ENCODE results near the gene NRK. TPM values are rescaled to one million over a fixed set of nuclear protein-coding genes. Genes with fewer than 3 reads are reported as not detected.
"Not testable (repeated sequence)": the region's sequence is repeated elsewhere in the genome, so short reads cannot be mapped to it uniquely, and the experiment has no call there.

NRK gene
- total RNA-seq, 2 experiments from 2014 or later: not detected

- no peak for ATAC-seq (ENCODE audit: low read depth)
- no peaks in the 10 kb centered on the region for H3K36me3 Mint-ChIP-seq
- DNase-seq: no peak
- no peak overlapping the region for H3K4me3 Mint-ChIP-seq
- H3K27ac Mint-ChIP-seq: no peak overlapping the region
- H3K4me1 Mint-ChIP-seq: no peaks in the 10 kb centered on the region
- H3K9me3 Mint-ChIP-seq: no peaks in the 10 kb centered on the region
- H3K27me3 Mint-ChIP-seq: no peaks in the 10 kb centered on the region
- POLR2A ChIA-PET: no interaction called here
Observed at GRCh38 chrX:105837232-105837631, 14.9 kb downstream of the NRK start.

GRCh38 chrX:105845631-105846030, 23.3 kb downstream of the NRK start:
- no peak overlapping the region for H3K27ac Mint-ChIP-seq
- H3K9me3 Mint-ChIP-seq: no peaks in the 10 kb centered on the region

GRCh38 chrX:105850100-105850499, 27.8 kb downstream of the NRK start:
- ATAC-seq (ENCODE audit: low read depth); POLR2A ChIA-PET; H3K4me1 Mint-ChIP-seq: not testable (repeated sequence)

More at GRCh38 chrX:105845631-105846030, 23.3 kb downstream of the NRK start:
- Mint-ChIP-seq H3K27me3 (no peaks in the 10 kb centered on the region), H3K4me1 (no peaks in the 10 kb centered on the region), H3K36me3 (no peaks in the 10 kb centered on the region), H3K4me3 (no peak overlapping the region)
- ATAC-seq (ENCODE audit: low read depth): no peak
- POLR2A ChIA-PET: no interaction called here
- no peak for DNase-seq

GRCh38 chrX:105865709-105866108, 43.4 kb downstream of the NRK start:
- no peaks in the 10 kb centered on the region for H3K27me3 Mint-ChIP-seq
- H3K36me3 Mint-ChIP-seq: no peaks in the 10 kb centered on the region
- DNase-seq: no peak
- POLR2A ChIA-PET: no interaction called here
- no peak overlapping the region for H3K27ac Mint-ChIP-seq
- H3K4me1 Mint-ChIP-seq: no peaks in the 10 kb centered on the region
- ATAC-seq (ENCODE audit: low read depth): no peak
- H3K4me3 Mint-ChIP-seq: no peak overlapping the region
- no peaks in the 10 kb centered on the region for H3K9me3 Mint-ChIP-seq

More at GRCh38 chrX:105850100-105850499, 27.8 kb downstream of the NRK start:
- H3K27me3 Mint-ChIP-seq, H3K27ac Mint-ChIP-seq, H3K36me3 Mint-ChIP-seq, DNase-seq, H3K9me3 Mint-ChIP-seq, H3K4me3 Mint-ChIP-seq: not testable (repeated sequence)

- Mint-ChIP-seq H3K36me3 (no peaks in the 10 kb centered on the region), H3K4me3 (no peak overlapping the region), H3K27me3 (no peaks in the 10 kb centered on the region), H3K4me1 (no peaks in the 10 kb centered on the region), H3K9me3 (no peaks in the 10 kb centered on the region), H3K27ac (no peak overlapping the region)
- DNase-seq (no peak), ATAC-seq (ENCODE audit: low read depth) (no peak)
- POLR2A ChIA-PET: no interaction called here
Observed at GRCh38 chrX:105869701-105870100, 47.4 kb downstream of the NRK start.

- H3K36me3 Mint-ChIP-seq: no peaks in the 10 kb centered on the region
- no peaks in the 10 kb centered on the region for H3K27me3 Mint-ChIP-seq
- no peaks in the 10 kb centered on the region for H3K9me3 Mint-ChIP-seq
- ATAC-seq (ENCODE audit: low read depth): no peak
- H3K4me1 Mint-ChIP-seq: no peaks in the 10 kb centered on the region
- no peak overlapping the region for H3K4me3 Mint-ChIP-seq
- DNase-seq: no peak
- POLR2A ChIA-PET: no interaction called here
- no peak overlapping the region for H3K27ac Mint-ChIP-seq
Observed at GRCh38 chrX:105870445-105870844, 48.1 kb downstream of the NRK start.

GRCh38 chrX:105872941-105873340, 50.6 kb downstream of the NRK start:
- H3K9me3 Mint-ChIP-seq: no peaks in the 10 kb centered on the region
- no peak overlapping the region for H3K4me3 Mint-ChIP-seq
- H3K27ac Mint-ChIP-seq: no peak overlapping the region
- H3K27me3 Mint-ChIP-seq: no peaks in the 10 kb centered on the region
- POLR2A ChIA-PET: no interaction called here
- ATAC-seq (ENCODE audit: low read depth) (no peak), DNase-seq (no peak)
- no peaks in the 10 kb centered on the region for H3K36me3 Mint-ChIP-seq
- no peaks in the 10 kb centered on the region for H3K4me1 Mint-ChIP-seq

GRCh38 chrX:105874790-105875189, 52.5 kb downstream of the NRK start:
- POLR2A ChIA-PET: no interaction called here
- no peaks in the 10 kb centered on the region for H3K27me3 Mint-ChIP-seq

GRCh38 chrX:105876658-105877057, 54.3 kb downstream of the NRK start:
- Mint-ChIP-seq H3K9me3 (no peaks in the 10 kb centered on the region), H3K4me3 (no peak overlapping the region), H3K4me1 (no peaks in the 10 kb centered on the region), H3K27ac (no peak overlapping the region), H3K27me3 (no peaks in the 10 kb centered on the region), H3K36me3 (no peaks in the 10 kb centered on the region)
- DNase-seq (no peak), ATAC-seq (ENCODE audit: low read depth) (no peak)
- POLR2A ChIA-PET: no interaction called here

More at GRCh38 chrX:105874790-105875189, 52.5 kb downstream of the NRK start:
- ATAC-seq (ENCODE audit: low read depth) (no peak), DNase-seq (no peak)
- H3K27ac Mint-ChIP-seq: no peak overlapping the region
- no peaks in the 10 kb centered on the region for H3K9me3 Mint-ChIP-seq
- no peaks in the 10 kb centered on the region for H3K4me1 Mint-ChIP-seq
- H3K4me3 Mint-ChIP-seq: no peak overlapping the region
- H3K36me3 Mint-ChIP-seq: no peaks in the 10 kb centered on the region

GRCh38 chrX:105880491-105880890, 58.2 kb downstream of the NRK start:
- DNase-seq (no peak), ATAC-seq (ENCODE audit: low read depth) (no peak)
- H3K4me3 Mint-ChIP-seq: no peak overlapping the region

GRCh38 chrX:105882581-105883275, 60.4 kb downstream of the NRK start:
- POLR2A ChIA-PET: no interaction called here
- Mint-ChIP-seq H3K9me3 (no peaks in the 10 kb centered on the region), H3K4me3 (no peak overlapping the region), H3K27me3 (no peaks in the 10 kb centered on the region), H3K36me3 (no peaks in the 10 kb centered on the region), H3K4me1 (no peaks in the 10 kb centered on the region), H3K27ac (no peak overlapping the region)
- no peak for DNase-seq
- ATAC-seq (ENCODE audit: low read depth): no peak

More at GRCh38 chrX:105880491-105880890, 58.2 kb downstream of the NRK start:
- no peaks in the 10 kb centered on the region for H3K36me3 Mint-ChIP-seq
- H3K9me3 Mint-ChIP-seq: no peaks in the 10 kb centered on the region
- POLR2A ChIA-PET: no interaction called here
- H3K27ac Mint-ChIP-seq: no peak overlapping the region
- no peaks in the 10 kb centered on the region for H3K27me3 Mint-ChIP-seq
- H3K4me1 Mint-ChIP-seq: no peaks in the 10 kb centered on the region

- no peak for ATAC-seq (ENCODE audit: low read depth)
- no peaks in the 10 kb centered on the region for H3K27me3 Mint-ChIP-seq
- no peak overlapping the region for H3K4me3 Mint-ChIP-seq
- no peaks in the 10 kb centered on the region for H3K9me3 Mint-ChIP-seq
- POLR2A ChIA-PET: no interaction called here
- H3K4me1 Mint-ChIP-seq: no peaks in the 10 kb centered on the region
- no peaks in the 10 kb centered on the region for H3K36me3 Mint-ChIP-seq
- no peak for DNase-seq
- no peak overlapping the region for H3K27ac Mint-ChIP-seq
Observed at GRCh38 chrX:105894721-105895120, 72.4 kb downstream of the NRK start.

- Mint-ChIP-seq H3K27me3 (no peaks in the 10 kb centered on the region), H3K9me3 (no peaks in the 10 kb centered on the region), H3K4me3 (no peak overlapping the region), H3K27ac (no peak overlapping the region), H3K4me1 (no peaks in the 10 kb centered on the region), H3K36me3 (no peaks in the 10 kb centered on the region)
- ATAC-seq (ENCODE audit: low read depth): no peak
- no peak for DNase-seq
- POLR2A ChIA-PET: no interaction called here
Observed at GRCh38 chrX:105909576-105909975, 87.2 kb downstream of the NRK start.

- Mint-ChIP-seq H3K27ac (no peak overlapping the region), H3K4me1 (no peaks in the 10 kb centered on the region), H3K4me3 (no peak overlapping the region), H3K27me3 (no peaks in the 10 kb centered on the region), H3K36me3 (no peaks in the 10 kb centered on the region), H3K9me3 (no peaks in the 10 kb centered on the region)
- ATAC-seq (ENCODE audit: low read depth) (no peak), DNase-seq (no peak)
- POLR2A ChIA-PET: no interaction called here
Observed at GRCh38 chrX:105910563-105911105, 88.3 kb downstream of the NRK start.

Measured in activated naive CD8-positive, alpha-beta T cell treated with anti-CD3 and anti-CD28 coated beads, Interleukin-2, amount 10 ng/mL, durations not matched to agents 7 days and 5 days (primary cell).